Activated T-helper 1 cell treated with anti-CD3 and anti-CD28 coated beads, Interleukin-12 subunit alpha, Interleukin-12 subunit beta, Interleukin-2, Interleukin-4 antibody, amounts not matched to agents 30 ng/mL and 10 ng/mL and 1 ng/mL, durations not matched to agents 14 hours and 24 hours and 36 hours (primary cell): ENCODE measurements around the gene METTL3. TPM values are rescaled to one million over a fixed set of nuclear protein-coding genes. Genes with fewer than 3 reads are reported as not detected.

Experiments used
- DNase-seq: peaks from one replicate; pipeline ENCODE4 v3.0.0; 2021; ENCODE audit warnings: low spot score
- H3K27ac Mint-ChIP-seq: one replicate; pipeline ENCODE4 v1.8.0; 2021; ENCODE audit warnings: mild to moderate bottlenecking, mixed read lengths
- H3K27me3 Mint-ChIP-seq: one replicate; pipeline ENCODE4 v1.8.0; 2022; ENCODE audit warnings: mild to moderate bottlenecking, moderate library complexity, mixed read lengths; ENCODE audit not compliant: insufficient read depth
- H3K36me3 Mint-ChIP-seq: one replicate; pipeline ENCODE4 v1.8.0; 2021; ENCODE audit warnings: low read depth, mixed read lengths
- H3K4me1 Mint-ChIP-seq: one replicate; pipeline ENCODE4 v1.8.0; 2021; ENCODE audit warnings: low read depth, mixed read lengths
- H3K4me3 Mint-ChIP-seq: one replicate; pipeline ENCODE4 v1.8.0; 2021; ENCODE audit warnings: mild to moderate bottlenecking, moderate library complexity, mixed read lengths
- H3K9me3 Mint-ChIP-seq: one replicate; pipeline ENCODE4 v1.8.0; 2021; ENCODE audit warnings: mixed read lengths
- intact Hi-C: fragments of 100-400 bp; cut with micrococcal nuclease; formaldehyde crosslinking; loops from one replicate; pipeline ENCODE4 v1.15.1; 2024
- total RNA-seq: library from RNA; stranded (reverse); gene quantifications from 2 replicates; pipeline ENCODE4 v1.2.3, GENCODE V29; 2022

METTL3 gene
- total RNA-seq, 1 donor from 2014 or later: 75.1 TPM

DNA sequence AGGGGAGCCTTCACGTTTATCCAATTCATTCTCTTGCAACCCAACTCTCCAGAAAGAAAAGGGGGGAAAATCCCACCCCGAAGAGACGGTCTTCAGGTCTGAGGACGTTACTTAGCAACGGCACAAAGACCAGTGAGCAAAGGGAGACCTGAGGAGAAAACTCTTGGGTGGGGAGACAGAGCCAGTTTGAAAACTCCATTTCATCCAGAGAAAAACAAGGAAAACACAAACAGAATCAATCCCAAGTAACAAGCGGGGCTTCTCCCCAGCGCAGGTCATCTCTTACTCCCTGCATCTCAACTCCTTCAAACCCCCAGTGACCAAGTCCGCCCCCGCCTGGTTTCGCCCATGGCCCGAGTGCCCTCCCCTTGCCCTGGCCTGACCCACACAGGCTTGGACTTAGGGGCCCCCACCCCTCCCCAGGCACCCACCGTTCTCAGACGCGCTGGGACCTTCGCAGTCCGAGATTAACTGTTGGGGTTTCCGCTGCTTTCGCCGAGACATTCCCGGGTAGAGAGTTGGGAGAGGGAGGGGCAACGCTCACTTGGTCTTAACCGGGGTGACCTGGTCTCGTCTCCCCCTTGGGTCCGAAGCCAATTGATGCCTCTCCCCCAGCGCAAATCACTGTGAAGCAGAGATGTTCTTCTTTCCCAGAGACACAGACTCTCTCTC, 25.4 kb upstream of the METTL3 start:
- no peak for DNase-seq
- Mint-ChIP-seq H3K4me3 (no peak overlapping the region), H3K27me3 (peaks cover 54% of the 10 kb centered on the region), H3K9me3 (no peaks in the 10 kb centered on the region), H3K4me1 (no peaks in the 10 kb centered on the region), H3K36me3 (no peaks in the 10 kb centered on the region), H3K27ac (no peak overlapping the region)
- intact Hi-C loops: no loop called here

DNA sequence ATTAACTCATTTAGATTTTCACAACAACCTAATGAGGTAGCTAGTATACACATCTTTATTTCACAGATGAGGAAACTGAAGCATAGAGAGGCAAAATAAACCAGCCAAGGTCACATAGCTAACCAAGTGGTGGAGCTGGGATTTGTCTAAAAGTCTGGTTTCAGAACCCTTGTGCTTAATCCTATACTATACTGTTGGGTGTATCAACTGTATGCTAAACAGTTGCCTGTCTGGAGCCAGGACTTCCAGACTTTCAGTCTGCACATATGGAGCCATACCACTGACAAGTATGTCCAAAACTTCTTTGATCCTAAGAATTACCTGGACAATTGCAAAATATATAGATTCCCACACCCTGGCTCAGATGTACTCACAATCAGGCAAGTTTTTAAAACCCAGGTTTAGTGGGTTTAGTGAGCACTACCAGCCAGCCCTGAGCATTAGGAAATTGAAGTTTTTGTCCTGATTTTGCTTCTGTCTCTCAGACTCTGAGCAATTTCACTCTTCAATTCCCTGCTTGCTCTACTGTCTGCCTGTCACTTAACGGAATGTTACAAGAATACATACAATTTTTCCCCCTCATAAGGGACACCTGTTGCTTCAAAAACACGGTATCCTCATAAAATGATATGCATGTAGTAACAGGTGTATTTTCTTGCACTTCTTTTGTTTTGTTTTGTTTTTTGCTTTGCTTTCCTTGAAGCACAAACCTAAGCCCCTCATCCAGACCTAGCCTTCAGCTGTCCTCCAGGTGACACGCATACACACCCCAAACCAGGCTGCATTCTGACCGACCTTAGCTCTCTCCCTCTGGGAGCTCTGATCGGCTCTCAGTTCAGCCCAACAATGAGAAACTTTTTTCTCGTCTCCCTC, 24.6 kb upstream of the METTL3 start:
- Mint-ChIP-seq H3K36me3 (no peaks in the 10 kb centered on the region), H3K9me3 (no peaks in the 10 kb centered on the region), H3K27ac (no peak overlapping the region), H3K4me3 (no peak overlapping the region), H3K4me1 (no peaks in the 10 kb centered on the region), H3K27me3 (peaks cover 54% of the 10 kb centered on the region)
- intact Hi-C loops: no loop called here
- no peak for DNase-seq

DNA sequence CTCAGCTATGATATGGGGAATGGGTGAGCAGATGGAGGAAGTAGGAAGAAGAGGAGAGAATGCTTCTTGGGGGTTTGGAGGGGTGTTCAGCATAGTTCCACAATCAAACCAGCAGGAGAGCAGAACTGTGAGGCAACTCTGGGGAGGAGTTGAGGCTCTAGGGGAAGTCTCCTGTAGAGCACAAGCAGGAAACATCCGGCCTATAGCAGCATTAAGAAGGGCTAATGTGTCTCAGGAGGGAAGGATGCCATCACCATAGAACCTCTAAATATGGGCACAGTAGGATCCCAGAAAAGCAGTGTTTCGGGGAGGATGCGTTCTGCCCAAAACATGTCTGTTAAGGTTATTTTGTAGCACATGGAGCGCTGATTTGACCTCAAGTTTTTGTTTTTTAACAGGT, 23.4 kb upstream of the METTL3 start:
- H3K4me3 Mint-ChIP-seq: no peak overlapping the region
- H3K36me3 Mint-ChIP-seq: no peaks in the 10 kb centered on the region
- intact Hi-C loops: no loop called here
- no peak for DNase-seq
- no peaks in the 10 kb centered on the region for H3K9me3 Mint-ChIP-seq
- H3K4me1 Mint-ChIP-seq: no peaks in the 10 kb centered on the region
- H3K27me3 Mint-ChIP-seq: peaks cover 51% of the 10 kb centered on the region
- no peak overlapping the region for H3K27ac Mint-ChIP-seq

DNA sequence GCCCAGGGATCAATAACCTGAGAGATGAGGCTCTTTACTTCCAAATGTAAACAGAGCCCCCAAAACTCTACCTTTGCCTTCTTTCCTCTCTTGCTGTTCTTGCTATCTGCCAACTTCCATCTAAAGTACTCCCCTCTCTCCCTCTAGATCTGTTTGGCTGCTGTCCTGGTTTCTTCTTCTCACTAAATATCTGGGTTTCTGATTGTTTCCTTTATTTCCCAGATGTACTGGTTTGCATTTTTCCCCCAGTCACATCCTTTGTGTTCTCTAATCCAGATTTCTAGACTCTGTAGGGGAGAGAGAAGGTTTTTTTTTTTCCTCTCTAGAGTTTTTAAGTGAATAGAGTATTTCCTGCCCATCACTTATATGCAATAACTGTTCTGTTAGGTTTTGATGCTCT, 22.2 kb upstream of the METTL3 start:
- H3K36me3 Mint-ChIP-seq: no peaks in the 10 kb centered on the region

DNA sequence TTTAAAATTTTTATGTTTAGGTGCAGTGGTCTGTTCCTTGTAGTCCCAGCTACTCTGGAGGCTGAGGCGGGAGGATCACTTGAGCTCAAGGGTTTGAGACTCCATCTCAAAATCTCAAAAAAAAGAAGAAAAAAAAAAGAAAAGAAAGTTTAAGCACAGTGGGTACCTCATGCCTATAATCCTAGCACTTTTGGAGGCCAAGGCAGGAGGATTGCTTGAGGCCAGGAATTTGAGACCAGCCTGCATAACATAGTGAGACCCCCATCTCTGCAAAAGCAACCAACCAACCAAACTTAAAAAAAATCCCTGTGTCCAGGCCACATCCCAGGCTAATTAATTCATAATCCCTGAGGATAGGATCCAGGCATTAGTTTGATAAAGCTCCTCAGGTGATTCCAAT, 18.4 kb upstream of the METTL3 start:
- Mint-ChIP-seq H3K27me3 (peaks cover 11% of the 10 kb centered on the region), H3K36me3 (no peaks in the 10 kb centered on the region), H3K4me1 (peaks cover 5% of the 10 kb centered on the region), H3K4me3 (no peak overlapping the region), H3K9me3 (no peaks in the 10 kb centered on the region), H3K27ac (no peak overlapping the region)
- intact Hi-C loops: no loop called here
- DNase-seq: no peak

More for the DNA sequence above, 22.2 kb upstream of the METTL3 start:
- H3K9me3 Mint-ChIP-seq: no peaks in the 10 kb centered on the region
- intact Hi-C loops: no loop called here
- H3K27ac Mint-ChIP-seq: no peak overlapping the region
- peaks cover 39% of the 10 kb centered on the region for H3K27me3 Mint-ChIP-seq
- H3K4me1 Mint-ChIP-seq: no peaks in the 10 kb centered on the region
- no peak overlapping the region for H3K4me3 Mint-ChIP-seq
- no peak for DNase-seq

DNA sequence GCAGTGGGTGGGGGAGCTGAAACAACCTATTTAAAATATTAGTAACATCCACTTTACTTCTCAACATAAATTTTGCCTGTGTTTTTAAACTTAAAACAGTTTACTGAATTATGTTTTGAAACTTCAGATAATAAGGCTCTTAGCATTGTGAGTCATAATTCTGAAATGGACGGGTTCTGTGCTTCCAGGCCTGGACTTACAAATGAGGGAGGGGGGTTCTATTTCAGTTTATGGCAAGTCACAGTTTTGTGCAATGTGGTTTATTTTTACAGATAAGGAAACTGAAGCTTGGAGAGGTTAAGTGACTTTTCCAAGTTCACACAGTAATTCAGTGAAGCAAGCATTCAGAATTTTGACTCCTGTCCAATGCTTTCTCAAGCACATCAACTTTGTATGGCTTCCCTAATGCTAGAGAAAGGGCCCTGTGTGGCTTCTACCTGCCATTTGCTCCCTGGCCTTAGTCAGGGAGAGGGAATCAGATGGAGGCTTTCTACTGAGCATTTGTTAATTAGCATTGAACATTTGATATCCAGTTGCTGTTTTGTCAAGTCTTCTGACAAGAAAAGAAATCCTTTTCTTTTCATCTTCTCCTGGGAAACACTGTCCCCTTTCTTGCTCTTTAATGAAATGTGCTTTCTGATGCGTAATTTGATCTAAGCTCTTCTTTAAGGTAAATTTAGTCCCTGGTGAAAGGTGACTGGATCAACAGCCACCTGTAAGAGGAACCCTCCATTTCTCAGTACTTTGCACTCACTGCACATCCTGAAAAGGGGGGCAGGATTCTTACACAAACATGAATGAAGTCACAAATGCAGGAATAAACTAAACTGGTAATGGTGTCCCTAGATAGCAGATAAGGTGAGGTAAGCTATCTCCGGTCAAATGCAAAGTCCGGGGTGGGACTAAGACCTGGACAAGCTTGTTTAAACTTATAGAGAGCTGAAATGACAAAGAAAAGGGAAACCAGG, 17.5 kb upstream of the METTL3 start:
- H3K36me3 Mint-ChIP-seq: no peaks in the 10 kb centered on the region
- no peak for DNase-seq
- H3K27ac Mint-ChIP-seq: no peak overlapping the region
- H3K27me3 Mint-ChIP-seq: peaks cover 5% of the 10 kb centered on the region
- intact Hi-C loops: no loop called here
- H3K4me1 Mint-ChIP-seq: peaks cover 5% of the 10 kb centered on the region
- no peaks in the 10 kb centered on the region for H3K9me3 Mint-ChIP-seq
- no peak overlapping the region for H3K4me3 Mint-ChIP-seq

DNA sequence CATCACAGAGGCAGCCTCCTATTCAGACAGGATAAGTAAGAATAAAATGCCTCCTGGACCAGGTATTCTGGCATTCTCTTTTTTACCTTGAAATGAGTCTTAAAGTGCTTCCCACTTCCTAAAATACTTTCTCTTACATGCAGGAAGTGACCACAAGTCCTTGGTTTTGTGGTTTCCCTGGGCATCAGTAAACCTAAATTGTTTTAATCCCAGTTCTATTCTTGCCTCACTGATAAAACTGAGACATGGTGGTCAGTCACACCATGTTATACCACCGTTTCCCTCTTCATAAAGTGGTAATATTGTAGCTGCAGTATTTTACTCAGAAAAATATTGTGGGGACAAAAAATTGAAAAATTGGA, 16.2 kb upstream of the METTL3 start:
- Mint-ChIP-seq H3K36me3 (no peaks in the 10 kb centered on the region), H3K9me3 (no peaks in the 10 kb centered on the region), H3K27ac (no peak overlapping the region), H3K27me3 (peaks cover 3% of the 10 kb centered on the region), H3K4me3 (peak overlapping the region; percentile 77), H3K4me1 (peaks cover 5% of the 10 kb centered on the region)
- DNase-seq: no peak
- intact Hi-C loops: no loop called here

DNA sequence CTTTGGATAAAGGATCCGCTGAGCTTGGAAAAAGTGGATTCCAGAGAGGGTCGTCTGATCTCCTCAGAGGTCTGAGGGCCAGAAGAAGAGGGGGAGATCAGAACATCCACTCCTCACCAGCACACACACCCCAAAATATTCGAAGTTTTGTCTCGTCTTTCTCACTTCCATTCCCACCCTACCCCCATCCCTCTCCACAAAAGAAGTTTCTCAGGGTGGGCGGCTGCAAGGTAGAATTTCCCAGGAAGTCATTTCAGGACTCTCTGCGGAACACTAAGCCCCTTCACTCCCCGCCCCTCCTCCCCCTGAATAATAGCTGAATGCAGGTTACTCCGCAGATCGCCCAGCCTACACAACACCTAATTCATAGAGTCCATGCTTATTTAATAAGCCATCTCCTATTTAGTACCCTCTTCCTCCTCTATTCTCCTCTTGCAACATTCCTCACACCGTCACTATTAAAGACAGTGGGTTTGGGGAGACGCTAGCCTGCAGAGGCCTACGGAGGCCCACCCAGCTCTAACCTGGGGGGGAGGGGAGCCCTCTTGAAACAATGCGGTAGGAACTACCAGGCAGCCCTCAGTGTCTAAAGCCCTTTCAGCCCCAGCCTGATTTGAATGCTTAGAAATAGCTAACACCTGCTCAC, 15.7 kb upstream of the METTL3 start:
- H3K27me3 Mint-ChIP-seq: peaks cover 7% of the 10 kb centered on the region
- H3K36me3 Mint-ChIP-seq: no peaks in the 10 kb centered on the region
- peak overlapping the region; percentile 67 for H3K27ac Mint-ChIP-seq
- peak overlapping the region; percentile 81 for H3K4me3 Mint-ChIP-seq
- H3K4me1 Mint-ChIP-seq: peaks cover 5% of the 10 kb centered on the region
- intact Hi-C loops: loop anchor here (1.0 kb wide), 3 partner anchors 15 to 89 kb away; partner anchors contain the start of genes METTL3 and TOX4
- H3K9me3 Mint-ChIP-seq: no peaks in the 10 kb centered on the region
- no peak for DNase-seq

DNA sequence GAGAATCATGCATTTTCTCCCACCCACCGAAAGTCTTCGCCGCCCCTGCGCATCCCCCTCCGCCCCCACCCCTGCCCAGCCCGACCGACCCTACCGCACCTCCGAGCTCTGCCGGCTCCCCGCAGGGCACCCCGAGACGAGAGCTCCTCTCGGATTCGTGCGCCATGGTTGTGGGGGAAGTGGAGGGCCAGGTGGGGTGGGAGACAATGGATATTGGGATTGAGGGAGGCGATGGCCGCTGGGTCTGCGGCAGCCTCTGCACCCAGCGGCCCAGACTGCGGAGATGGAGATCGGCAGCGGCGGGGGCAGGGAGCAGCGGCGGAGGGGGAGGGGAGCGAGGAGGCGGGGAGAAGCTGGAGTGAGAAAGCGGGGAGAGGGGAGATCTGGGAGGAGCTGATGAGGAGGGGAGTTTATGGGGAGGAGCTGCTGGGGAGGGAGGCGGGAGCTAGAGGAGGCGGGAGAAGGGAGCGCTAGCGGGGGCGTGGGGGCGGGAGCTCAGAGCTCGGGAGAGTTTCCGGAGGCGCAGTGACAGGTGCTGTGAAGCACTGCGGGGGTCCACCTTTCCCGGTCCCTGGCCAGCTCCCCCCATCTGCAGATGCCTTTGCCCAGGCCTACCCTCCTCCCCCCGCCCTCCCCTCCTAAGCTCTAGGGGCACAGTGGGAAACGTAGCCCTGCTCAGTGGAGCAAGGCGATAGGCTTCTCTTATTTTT, 15.0 kb upstream of the METTL3 start, which contains the start of gene SALL2:
TSS of gene SALL2 (minus strand) at position 385 of the 710 bp plus-strand sequence. CDS start at position 166, 219 bp downstream.
- DNase-seq: peak; percentile 35
- intact Hi-C loops: loop anchor here (1.0 kb wide), 3 partner anchors 15 to 89 kb away; partner anchors contain the start of genes METTL3 and TOX4
- peak within 1 kb of the TSS; percentile 81 for H3K4me3 Mint-ChIP-seq
- peaks cover 5% of the 10 kb centered on the region for H3K4me1 Mint-ChIP-seq
- H3K9me3 Mint-ChIP-seq: no peaks in the 10 kb centered on the region
- no peaks in the 10 kb centered on the region for H3K36me3 Mint-ChIP-seq
- H3K27ac Mint-ChIP-seq: peak within 1 kb of the TSS; percentile 68
- peaks cover 7% of the 10 kb centered on the region for H3K27me3 Mint-ChIP-seq

DNA sequence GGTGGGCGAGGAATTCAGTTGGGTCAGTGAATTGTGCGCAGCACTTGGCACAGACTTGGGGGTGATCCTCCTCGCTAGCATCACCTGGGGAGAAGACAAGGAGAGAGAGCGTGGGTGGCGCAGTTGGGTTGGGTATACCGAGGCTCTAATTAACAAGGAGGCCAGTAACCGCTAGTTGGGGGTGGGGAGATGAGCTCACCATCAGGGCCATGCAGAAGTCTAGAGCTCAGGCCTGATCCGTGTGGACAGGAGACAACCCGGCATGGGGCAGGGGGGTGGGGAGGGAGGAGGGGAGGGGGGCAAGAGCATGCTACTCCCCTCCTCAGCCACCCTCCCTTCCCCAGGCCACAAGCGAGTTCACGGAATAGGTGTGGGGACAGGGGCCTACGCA, 14.4 kb upstream of the METTL3 start:
- no peaks in the 10 kb centered on the region for H3K36me3 Mint-ChIP-seq
- intact Hi-C loops: no loop called here
- no peaks in the 10 kb centered on the region for H3K9me3 Mint-ChIP-seq
- peak overlapping the region; percentile 68 for H3K27ac Mint-ChIP-seq
- DNase-seq: no peak
- H3K4me3 Mint-ChIP-seq: peak overlapping the region; percentile 80
- peaks cover 5% of the 10 kb centered on the region for H3K4me1 Mint-ChIP-seq
- peaks cover 7% of the 10 kb centered on the region for H3K27me3 Mint-ChIP-seq

DNA sequence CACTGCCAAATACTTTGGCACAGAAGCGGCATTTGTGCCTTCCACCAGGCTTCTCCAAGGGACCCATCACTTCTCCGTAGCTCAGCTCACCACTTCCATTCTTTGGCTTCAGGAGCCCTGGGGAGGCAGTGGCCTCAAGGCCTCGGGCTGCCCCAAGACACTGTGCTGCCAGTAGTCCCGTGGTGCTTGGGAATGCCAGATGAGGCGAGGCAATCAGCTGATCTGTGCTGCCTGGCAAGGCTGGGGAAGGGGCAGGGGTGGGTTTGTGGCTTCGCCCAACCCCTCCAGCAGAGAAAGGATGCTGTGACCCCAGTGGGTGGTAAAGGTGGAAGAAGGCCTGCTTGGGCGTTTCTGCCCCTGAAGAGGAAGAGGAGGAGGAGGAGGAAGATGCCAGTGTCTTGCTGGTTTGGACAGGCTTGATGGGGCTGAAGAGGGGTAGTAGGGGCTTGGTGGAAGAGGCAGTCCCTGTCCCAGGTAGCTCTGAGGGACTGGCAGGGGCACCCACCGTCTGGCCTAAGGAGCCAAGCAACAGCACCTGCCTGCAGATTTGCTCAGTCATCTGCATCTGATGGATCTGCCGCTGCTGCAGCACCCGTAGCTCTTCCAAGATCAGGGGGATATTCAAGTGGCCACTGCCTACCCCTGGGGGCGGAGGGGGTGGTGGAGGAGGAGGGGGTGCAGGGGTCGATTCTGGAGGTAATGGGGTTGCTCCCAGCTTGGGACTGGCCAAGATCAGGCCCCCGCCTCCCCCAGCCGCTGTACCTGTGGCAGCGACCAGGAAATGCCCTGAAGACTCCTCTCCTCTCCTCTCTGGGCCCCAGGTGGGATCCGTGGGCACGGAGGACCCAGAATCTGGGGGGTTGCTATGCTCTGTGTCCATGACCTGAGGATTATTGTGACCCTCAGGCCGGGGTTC, 13.7 kb upstream of the METTL3 start:
- no peak for DNase-seq
- intact Hi-C loops: no loop called here
- Mint-ChIP-seq H3K27ac (peak overlapping the region; percentile 68), H3K27me3 (peaks cover 7% of the 10 kb centered on the region), H3K9me3 (no peaks in the 10 kb centered on the region), H3K36me3 (no peaks in the 10 kb centered on the region), H3K4me1 (peaks cover 5% of the 10 kb centered on the region), H3K4me3 (peak overlapping the region; percentile 80)
